Gastroesophageal sphincter (tissue), 3 donors: ENCODE measurements around the gene IQGAP3.

Experiments
- CTCF ChIP-seq, 4 experiments: fragments of 200-600 bp in 2 of 4; fragments of 450-650 bp in 2 of 4; sonication (generic) in 1 of 4; IDR thresholded peaks; one replicate each; pipeline ENCODE4 v1.5.1; 2017 to 2019; ENCODE audit warnings: antibody characterized with exemption in 4 of 4, mild to moderate bottlenecking in 2 of 4, moderate library complexity in 2 of 4
- EP300 ChIP-seq: sonication (generic); formaldehyde crosslinking; IDR thresholded peaks from one replicate; pipeline ENCODE4 v1.6.1; 2017; ENCODE audit warnings: antibody characterized with exemption, mild to moderate bottlenecking
- POLR2A ChIP-seq, 2 donors: fragments of 450-650 bp; IDR thresholded peaks; one replicate each; pipeline ENCODE4 v1.6.1; 2017; ENCODE audit warnings: antibody characterized with exemption in 2 of 2, mild to moderate bottlenecking in 2 of 2, moderate library complexity in 1 of 2
- POLR2AphosphoS5 ChIP-seq: sonication (generic); formaldehyde crosslinking; IDR thresholded peaks from one replicate; pipeline ENCODE4 v1.6.1; 2017; ENCODE audit warnings: antibody characterized with exemption

GRCh38 chr1:156517748-156518147 lies 54.6 kb downstream of the IQGAP3 start:
- TF ChIP-seq EP300, result no peak
- no peak for TF ChIP-seq CTCF (IDR thresholded peaks at IDR 0.05)
- no peak for TF ChIP-seq POLR2AphosphoS5
- no peak for TF ChIP-seq POLR2A (IDR thresholded peaks at IDR 0.05)
